Chondrocyte (in vitro differentiated cells): ENCODE measurements around the gene IGFBP7. TPM values are rescaled to one million over a fixed set of nuclear protein-coding genes. Genes with fewer than 3 reads are reported as not detected.

ENCODE experiments used
- DNase-seq: peaks from one replicate; pipeline ENCODE4 v3.0.0; 2021; ENCODE audit warnings: mixed read lengths, low spot score
- H3K27ac Mint-ChIP-seq: one replicate; pipeline ENCODE4 v1.8.0; 2021; ENCODE audit warnings: mild to moderate bottlenecking, moderate library complexity, mixed read lengths; ENCODE audit not compliant: unreplicated experiment
- H3K27me3 Mint-ChIP-seq: 2 replicates; pipeline ENCODE4 v1.8.0; 2021; ENCODE audit warnings: low read depth, mixed read lengths
- H3K36me3 Mint-ChIP-seq: 2 replicates; pipeline ENCODE4 v1.8.0; 2021; ENCODE audit warnings: low read depth, mixed read lengths
- H3K4me1 Mint-ChIP-seq: 2 replicates; pipeline ENCODE4 v1.8.0; 2021; ENCODE audit warnings: low read depth, mild to moderate bottlenecking, mixed read lengths
- H3K4me3 Mint-ChIP-seq: one replicate; pipeline ENCODE4 v1.8.0; 2021; ENCODE audit warnings: mild to moderate bottlenecking, moderate library complexity, mixed read lengths; ENCODE audit not compliant: unreplicated experiment
- H3K9me3 Mint-ChIP-seq: 2 replicates; pipeline ENCODE4 v1.8.0; 2021; ENCODE audit warnings: low read depth, mixed read lengths
- total RNA-seq: library from RNA; stranded (reverse); gene quantifications from 3 replicates; pipeline ENCODE4 v1.2.1, GENCODE V29; 2021
- TF ChIP-seq, protein P1 (sequence below): fragments of 200-600 bp; sonication (generic); IDR thresholded peaks from 2 replicates; pipeline ENCODE4 v1.5.0; 2021; ENCODE audit warnings: antibody characterized with exemption, mild to moderate bottlenecking, moderate library complexity

IGFBP7 gene
- total RNA-seq, 1 donor from 2014 or later = 5,125 TPM

DNA sequence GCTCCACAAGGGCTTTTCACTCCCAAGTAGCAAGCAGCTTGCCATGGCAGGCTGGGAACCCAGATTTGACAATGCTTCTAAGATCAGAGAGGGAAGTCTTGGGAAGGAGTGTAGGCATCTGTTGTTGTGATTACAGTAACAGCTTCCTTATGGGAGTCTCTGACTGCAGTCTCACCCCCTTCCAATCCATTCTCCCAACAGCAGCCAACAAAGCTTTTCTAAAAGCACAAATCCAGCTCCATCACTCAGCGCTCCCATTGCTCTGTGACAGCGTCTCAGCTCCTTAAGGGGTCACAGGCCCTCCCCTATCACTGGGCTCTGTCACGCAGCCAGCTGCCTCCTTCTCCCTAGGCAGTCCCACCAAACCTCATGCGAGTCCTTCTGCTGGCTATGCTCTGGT is 7.1 kb downstream of the IGFBP7 start:
- Mint-ChIP-seq H3K4me3 (peak overlapping the region; percentile 46), H3K36me3 (peaks cover 55% of the 10 kb centered on the region), H3K27ac (peak overlapping the region; percentile 95), H3K4me1 (peaks cover 87% of the 10 kb centered on the region), H3K9me3 (no peaks in the 10 kb centered on the region), H3K27me3 (no peaks in the 10 kb centered on the region)
- TF ChIP-seq, protein P1, sequence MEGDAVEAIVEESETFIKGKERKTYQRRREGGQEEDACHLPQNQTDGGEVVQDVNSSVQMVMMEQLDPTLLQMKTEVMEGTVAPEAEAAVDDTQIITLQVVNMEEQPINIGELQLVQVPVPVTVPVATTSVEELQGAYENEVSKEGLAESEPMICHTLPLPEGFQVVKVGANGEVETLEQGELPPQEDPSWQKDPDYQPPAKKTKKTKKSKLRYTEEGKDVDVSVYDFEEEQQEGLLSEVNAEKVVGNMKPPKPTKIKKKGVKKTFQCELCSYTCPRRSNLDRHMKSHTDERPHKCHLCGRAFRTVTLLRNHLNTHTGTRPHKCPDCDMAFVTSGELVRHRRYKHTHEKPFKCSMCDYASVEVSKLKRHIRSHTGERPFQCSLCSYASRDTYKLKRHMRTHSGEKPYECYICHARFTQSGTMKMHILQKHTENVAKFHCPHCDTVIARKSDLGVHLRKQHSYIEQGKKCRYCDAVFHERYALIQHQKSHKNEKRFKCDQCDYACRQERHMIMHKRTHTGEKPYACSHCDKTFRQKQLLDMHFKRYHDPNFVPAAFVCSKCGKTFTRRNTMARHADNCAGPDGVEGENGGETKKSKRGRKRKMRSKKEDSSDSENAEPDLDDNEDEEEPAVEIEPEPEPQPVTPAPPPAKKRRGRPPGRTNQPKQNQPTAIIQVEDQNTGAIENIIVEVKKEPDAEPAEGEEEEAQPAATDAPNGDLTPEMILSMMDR = no peak
- DNase-seq = no peak

DNA sequence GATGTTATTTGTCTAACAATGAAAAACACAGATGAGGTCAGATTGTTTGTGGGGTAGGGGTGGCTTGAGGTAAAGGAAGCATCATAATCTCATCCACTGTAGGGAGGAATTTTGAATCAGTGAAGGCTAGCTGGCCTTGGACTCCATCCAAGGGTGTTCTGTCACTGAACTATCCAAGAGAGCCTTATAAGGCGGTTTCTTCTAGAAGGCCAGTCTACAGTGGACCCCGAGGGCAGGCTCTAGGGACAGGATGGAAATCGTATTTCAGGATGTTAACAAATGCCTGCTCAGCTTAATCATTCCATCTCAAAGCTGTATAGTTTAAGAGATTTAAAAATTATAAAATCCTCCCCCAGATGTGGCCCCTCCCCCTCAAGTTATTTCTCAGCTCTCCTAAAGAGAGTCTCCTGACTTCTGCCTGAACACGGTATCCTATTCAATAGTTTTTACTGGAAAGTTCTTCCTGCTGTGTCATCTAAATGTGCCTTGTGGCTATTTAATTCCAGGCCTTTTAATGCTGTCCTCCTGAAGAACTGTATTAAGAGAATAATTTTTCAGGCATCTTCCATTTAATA is 8.0 kb downstream of the IGFBP7 start:
- H3K27ac Mint-ChIP-seq = peak overlapping the region; percentile 95
- H3K4me3 Mint-ChIP-seq = peak overlapping the region; percentile 46
- no peaks in the 10 kb centered on the region for H3K9me3 Mint-ChIP-seq
- peaks cover 97% of the 10 kb centered on the region for H3K4me1 Mint-ChIP-seq
- no peak for DNase-seq
- no peaks in the 10 kb centered on the region for H3K27me3 Mint-ChIP-seq
- peaks cover 53% of the 10 kb centered on the region for H3K36me3 Mint-ChIP-seq
- TF ChIP-seq, protein P1 = no peak

DNA sequence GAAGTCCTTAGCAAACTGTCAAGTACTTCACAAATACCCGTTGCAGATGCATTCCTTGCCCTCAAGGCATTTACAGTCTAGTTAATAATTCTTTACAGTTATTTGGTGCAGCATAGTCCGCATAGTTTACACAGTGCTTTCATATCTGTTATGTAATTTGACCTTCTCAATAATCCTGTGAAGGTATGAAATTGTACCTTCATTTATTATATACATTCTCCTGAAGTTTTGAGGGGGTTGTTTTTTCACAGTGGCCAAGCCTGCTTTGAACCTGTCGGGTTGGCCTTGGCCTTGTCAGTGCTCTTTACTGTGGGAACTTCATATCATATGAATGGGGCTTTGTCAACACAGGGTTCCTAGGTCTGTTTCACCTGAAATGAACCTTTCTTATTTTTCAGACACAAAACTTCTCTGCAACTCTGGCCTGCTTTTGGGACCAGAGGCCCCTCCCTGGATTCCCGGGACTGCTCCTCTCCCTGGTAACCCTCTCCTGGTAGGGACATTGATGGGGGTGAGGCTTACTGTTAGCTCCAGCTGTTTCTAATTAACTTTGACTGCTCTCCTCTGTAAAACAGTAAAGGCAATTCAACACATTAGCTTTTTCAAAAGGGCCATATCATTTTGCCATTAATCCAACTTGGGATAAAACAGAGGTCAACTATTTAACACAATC is 9.1 kb downstream of the IGFBP7 start:
- peak overlapping the region; percentile 95 for H3K27ac Mint-ChIP-seq
- peak overlapping the region; percentile 38 for H3K4me3 Mint-ChIP-seq
- no peaks in the 10 kb centered on the region for H3K27me3 Mint-ChIP-seq
- peaks cover 53% of the 10 kb centered on the region for H3K36me3 Mint-ChIP-seq
- H3K9me3 Mint-ChIP-seq = no peaks in the 10 kb centered on the region
- peaks cover 97% of the 10 kb centered on the region for H3K4me1 Mint-ChIP-seq
- DNase-seq = no peak
- TF ChIP-seq, protein P1 = no peak

DNA sequence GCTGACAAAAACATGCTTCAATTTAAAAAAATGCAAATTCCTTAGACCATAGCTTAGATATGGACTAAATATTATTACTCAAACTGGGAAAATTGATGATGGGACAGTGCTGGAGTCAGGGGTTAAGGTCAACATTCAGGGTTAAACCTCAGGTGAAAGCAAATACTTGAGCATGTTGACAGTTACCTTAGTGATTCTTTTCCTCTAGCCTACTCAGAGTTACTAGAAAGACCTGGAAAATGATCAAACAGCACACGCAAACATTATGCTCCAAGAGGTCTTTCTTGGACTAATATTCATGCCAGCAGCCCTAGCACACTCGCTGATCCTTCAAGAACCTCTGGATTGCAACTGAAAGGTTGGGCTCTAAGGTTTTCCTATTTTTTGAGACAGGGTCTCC is 10.8 kb downstream of the IGFBP7 start:
- DNase-seq = no peak
- peaks cover 97% of the 10 kb centered on the region for H3K4me1 Mint-ChIP-seq
- peak overlapping the region; percentile 29 for H3K4me3 Mint-ChIP-seq
- no peaks in the 10 kb centered on the region for H3K9me3 Mint-ChIP-seq
- H3K27me3 Mint-ChIP-seq = no peaks in the 10 kb centered on the region
- H3K27ac Mint-ChIP-seq = peak overlapping the region; percentile 95
- H3K36me3 Mint-ChIP-seq = peaks cover 50% of the 10 kb centered on the region
- TF ChIP-seq, protein P1 = no peak

DNA sequence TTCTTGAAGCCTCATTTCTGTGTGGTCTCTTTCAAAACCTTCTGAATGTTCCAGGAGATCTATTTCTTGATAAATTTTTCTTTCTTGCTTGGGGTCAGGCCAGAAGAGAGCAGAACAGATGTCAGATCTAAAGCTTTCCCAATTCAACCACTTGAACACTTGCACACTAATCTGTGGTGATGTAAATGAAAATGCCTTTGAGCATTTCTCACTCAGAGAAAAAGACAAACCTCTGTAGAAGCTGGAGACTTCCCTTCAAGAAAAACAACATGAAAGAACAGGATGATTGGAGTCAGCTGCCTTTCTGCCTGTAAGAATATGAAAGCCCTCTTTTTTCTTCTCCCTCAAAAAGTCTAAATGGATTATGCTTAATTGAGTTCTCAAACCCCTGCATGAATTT is 11.2 kb downstream of the IGFBP7 start:
- DNase-seq = no peak
- H3K9me3 Mint-ChIP-seq = no peaks in the 10 kb centered on the region
- peaks cover 97% of the 10 kb centered on the region for H3K4me1 Mint-ChIP-seq
- peak overlapping the region; percentile 85 for H3K27ac Mint-ChIP-seq
- TF ChIP-seq, protein P1 = no peak
- H3K4me3 Mint-ChIP-seq = peak overlapping the region; percentile 29
- H3K36me3 Mint-ChIP-seq = peaks cover 45% of the 10 kb centered on the region
- H3K27me3 Mint-ChIP-seq = no peaks in the 10 kb centered on the region
